K562 (cell line): ENCODE data around the gene RAG2. TPM values are rescaled to one million over a fixed set of nuclear protein-coding genes. Genes with fewer than 3 reads are reported as not detected.
A peak's percentile ranks its signal among the peaks of the same experiment; 100 is the strongest.

ENCODE experiments used
- ATAC-seq: fragments of 200-7000 bp; cut with Tn5 transposase; 3 replicates; pipeline ENCODE4 v1.9.1; 2020; ENCODE audit warnings: moderate library complexity
- BruUV-seq: library from RNA; stranded (reverse); fragments of 400-500 nt; replicated peaks from 2 replicates; lab custom pipeline; 2021; lab: Mats Ljungman, UMichigan
- CTCF ChIA-PET: fragments of 300-600 bp; formaldehyde crosslinking; extraction: SDS; loops from one replicate; lab custom pipeline; 2021; ENCODE audit warnings: low intra/inter-chr PET ratio; lab: Yijun Ruan, JAX
- POLR2A ChIA-PET: fragments of 300-600, 350-650 bp; sonication (Branson Sonifier 250); formaldehyde crosslinking; extraction: SDS; loops from one replicate; lab custom pipeline; 2021; ENCODE audit warnings: antibody characterized with exemption, inconsistent platforms; lab: Yijun Ruan, JAX
- DNase-seq, 4 experiments: peaks; one replicate each; pipeline versions ENCODE4 v3.0.0 to v3.0.0-alpha.2; 2011 to 2018; ENCODE audit warnings: low spot score in 3 of 4, mixed read lengths in 3 of 4; ENCODE audit errors: extremely low read depth in 1 of 4
- FAIRE-seq: peaks from 2 replicates; lab custom pipeline; 2011; peaks lifted over from hg19 to GRCh38; lab: Jason Lieb, UNC
- H2AFZ ChIP-seq: 2 replicates; pipeline ENCODE4 v1.6.0; 2011; ENCODE audit warnings: low read depth, low read length, control low read depth, inconsistent platforms
- H3K27ac ChIP-seq: fragments of 200-600 bp; 3 replicates; pipeline ENCODE4 v1.8.0; 2011; ENCODE audit warnings: low read depth, mild to moderate bottlenecking, control low read depth, inconsistent platforms, low read length, moderate library complexity, mixed read lengths; ENCODE audit errors: extremely low read depth
- H3K27me3 ChIP-seq, 2 experiments: fragments of 300-600 bp in 1 of 2; 2 replicates in 1 of 2; 3 replicates in 1 of 2; pipeline versions ENCODE4 v1.6.0 to v1.8.0; 2011; ENCODE audit warnings: inconsistent platforms in 2 of 2, low read length in 2 of 2, mild to moderate bottlenecking in 1 of 2, mixed read lengths in 1 of 2, moderate library complexity in 1 of 2; ENCODE audit not compliant: control insufficient read depth in 2 of 2, insufficient read depth in 2 of 2
- H3K36me3 ChIP-seq: fragments of 300-600 bp; 3 replicates; pipeline ENCODE4 v1.8.0; 2011; ENCODE audit warnings: mild to moderate bottlenecking, low read length, inconsistent platforms; ENCODE audit not compliant: control insufficient read depth, insufficient read depth
- H3K4me1 ChIP-seq, 2 experiments: fragments of 200-600 bp in 1 of 2; replicated peaks in 1 of 2; 2 replicates in 1 of 2; 3 replicates in 1 of 2; pipeline versions ENCODE4 v1.5.1 to v1.8.0; 2011; ENCODE audit warnings: inconsistent platforms in 2 of 2, low read length in 2 of 2, mild to moderate bottlenecking in 1 of 2, mixed read lengths in 1 of 2, moderate library complexity in 1 of 2; ENCODE audit not compliant: control insufficient read depth in 2 of 2, insufficient read depth in 2 of 2
- H3K4me2 ChIP-seq: 2 replicates; pipeline ENCODE4 v1.6.1; 2011; ENCODE audit warnings: low read length, control low read depth, inconsistent platforms, mixed read lengths; ENCODE audit not compliant: insufficient read depth
- H3K4me3 ChIP-seq: fragments of 200-600 bp; sonication (generic), shearing (Covaris generic); 2 replicates; pipeline ENCODE4 v1.5.1; 2016; ENCODE audit warnings: control low read depth, inconsistent platforms
- H3K79me2 ChIP-seq: fragments of 200-600 bp; 3 replicates; pipeline ENCODE4 v1.8.0; 2011; ENCODE audit warnings: low read length, inconsistent platforms; ENCODE audit not compliant: control insufficient read depth, insufficient read depth
- H3K9ac ChIP-seq, 2 experiments: 2 replicates each; pipeline versions ENCODE4 v1.6.0 to v1.6.1; 2011; ENCODE audit warnings: low read depth in 2 of 2, low read length in 2 of 2, control low read depth in 1 of 2, inconsistent platforms in 1 of 2, mild to moderate bottlenecking in 1 of 2, mixed read lengths in 1 of 2; ENCODE audit not compliant: insufficient read depth in 1 of 2
- H3K9me1 ChIP-seq: one replicate; pipeline ENCODE4 v1.6.0; 2011; ENCODE audit warnings: inconsistent platforms, mild to moderate bottlenecking, low read length, moderate library complexity; ENCODE audit not compliant: control insufficient read depth, insufficient read depth
- H3K9me3 ChIP-seq: replicated peaks from 2 replicates; pipeline ENCODE4 v1.5.1; 2011; ENCODE audit warnings: low read depth, low read length, inconsistent platforms; ENCODE audit not compliant: control insufficient read depth, insufficient read depth
- H4K20me1 ChIP-seq: replicated peaks from 2 replicates; pipeline ENCODE4 v1.6.1; 2011; ENCODE audit warnings: low read length, inconsistent platforms, mixed read lengths; ENCODE audit not compliant: control insufficient read depth, insufficient read depth
- ATF1 ChIP-seq, 2 experiments: fragments of 450-650 bp in 1 of 2; IDR thresholded peaks; 2 replicates each; pipeline ENCODE4 v1.6.1; 2016; ENCODE audit warnings: missing compliant biosample characterization in 1 of 2, missing genetic modification characterization in 1 of 2
- ESRRB ChIP-seq: fragments of 250-450 bp; sonication (Bioruptor Pico); IDR thresholded peaks from 2 replicates; pipeline ENCODE4 v1.5.0; 2020; ENCODE audit warnings: mild to moderate bottlenecking, moderate library complexity, borderline replicate concordance
- HDAC8 ChIP-seq: fragments of 450-650 bp; IDR thresholded peaks from 2 replicates; pipeline ENCODE4 v1.6.1; 2016; ENCODE audit warnings: mild to moderate bottlenecking, missing genetic modification characterization, moderate library complexity, missing compliant biosample characterization
- IRF2 ChIP-seq: sonication (generic); formaldehyde crosslinking; IDR thresholded peaks from 2 replicates; pipeline ENCODE4 v1.8.1; 2022; ENCODE audit warnings: mild to moderate bottlenecking, missing genetic modification reagents
- IRF9 ChIP-seq: fragments of 450-650 bp; IDR thresholded peaks from 2 replicates; pipeline ENCODE4 v1.6.1; 2016; ENCODE audit warnings: missing biosample characterization, missing genetic modification characterization
- MEF2D ChIP-seq: conservative IDR thresholded peaks from 2 replicates; pipeline ENCODE4 v1.6.1; 2016; ENCODE audit warnings: low read depth, missing genetic modification characterization, missing compliant biosample characterization
- PATZ1 ChIP-seq: fragments of 250-450 bp; sonication (Bioruptor Pico); IDR thresholded peaks from 2 replicates; pipeline ENCODE4 v1.5.0; 2020; ENCODE audit warnings: mild to moderate bottlenecking, borderline replicate concordance
- ZNF644 ChIP-seq: fragments of 200-800 bp; sonication (Bioruptor generic); IDR thresholded peaks from 2 replicates; pipeline ENCODE4 v1.6.1; 2016; ENCODE audit warnings: low read depth, missing genetic modification characterization, missing compliant biosample characterization
- WGBS: fragments of 100-300 bp; shearing (Covaris generic); methylation state at CpG from one replicate; pipeline ENCODE4 v1.1.6; 2016; ENCODE audit warnings: low coverage, mixed read lengths; ENCODE audit not compliant: insufficient coverage; ENCODE audit errors: missing lambda C conversion rate; 5-methylcytosine and 5-hydroxymethylcytosine counted together
- in situ Hi-C: fragments of 300-500 bp; cut with MboI; formaldehyde crosslinking; loops from 4 replicates; pipeline ENCODE4 v1.15.0; 2018; ENCODE audit warnings: inconsistent platforms, mixed read lengths
- intact Hi-C: fragments of 100-400 bp; cut with micrococcal nuclease; formaldehyde crosslinking; loops from 2 replicates; pipeline ENCODE4 v1.14.2; 2022
- polyA plus RNA-seq, 8 experiments: library from polyadenylated mRNA; depleted of rRNA in 4 of 8; stranded (reverse) in 5 of 8; unstranded in 3 of 8; fragments of >200 nt; fragmentation: Nextera tagmentation in 2 of 8; fragmentation: Illumina TruSeq in 1 of 8; extraction: Ambion mirVana in 2 of 8; extraction: Trizol in 1 of 8; gene quantifications; 2 replicates each; pipeline versions ENCODE4 v1.2.1 to v1.2.3, GENCODE V29; 2011 to 2014; ENCODE audit warnings: inconsistent platforms in 1 of 8, missing spikeins in 1 of 8
- total RNA-seq, 7 experiments: library from RNA; depleted of rRNA in 6 of 7; stranded (reverse); fragments of >200 nt in 6 of 7; fragmentation: Illumina TruSeq in 2 of 7; extraction: Trizol in 2 of 7; gene quantifications; 2 replicates each; pipeline versions ENCODE4 v1.2.1 to v1.2.3, GENCODE V29; 2011 to 2021; ENCODE audit warnings: low replicate concordance in 1 of 7

Gene RAG2
- total and polyA plus RNA-seq, 9 of the 15 experiments (the other 6 are each of a cell fraction or from before 2014, with no cell fraction given) = 0.06 to 2.7 (median 0.26) TPM; not detected in 3

- H3K79me2 ChIP-seq = no peaks in the 10 kb centered on the region
- H3K9me3 ChIP-seq = no peaks in the 10 kb centered on the region
- in situ Hi-C loops (no loop called here), intact Hi-C loops (no loop called here)
- ATAC-seq (no peak), DNase-seq (peak in 1 of 4 experiments; percentile 5), FAIRE-seq (no peak)
- BruUV-seq = no TSS peak
- no peak overlapping the region for H2AFZ ChIP-seq
- POLR2A ChIA-PET = interaction anchor here (1.7 kb wide), 1 partner anchor 11 kb away, joined by 5 read pairs; no protein-coding TSS in a partner anchor
- no peak overlapping the region for H3K4me3 ChIP-seq
- H3K27ac ChIP-seq = no peak overlapping the region
- H3K36me3 ChIP-seq = no peaks in the 10 kb centered on the region
- no peak overlapping the region for H3K4me2 ChIP-seq
- peaks cover 0 to 17% of the 10 kb centered on the region in 2 experiments; a peak in 2 of 5 replicates for H3K4me1 ChIP-seq
- H3K9me1 ChIP-seq = no peaks in the 10 kb centered on the region
- no peak for TF ChIP-seq MEF2D
- no peak for TF ChIP-seq IRF9 (tag)
- no peak for TF ChIP-seq PATZ1 (CRISPR knock-in tag)
- no peak for TF ChIP-seq ZNF644
- no peak for TF ChIP-seq ESRRB (CRISPR knock-in tag)
- TF ChIP-seq IRF2 (CRISPR knock-in tag) = no peak
- no peak for TF ChIP-seq ATF1 (CRISPR knock-in tag; IDR thresholded peaks at IDR 0.05)
- no peak for TF ChIP-seq ATF1 (tag; IDR thresholded peaks at IDR 0.05)
- TF ChIP-seq HDAC8 = no peak
- TF ChIP-seq, all 486 proteins: peak for 0
- no peaks in the 10 kb centered on the region for H3K27me3 ChIP-seq
- WGBS = 3% methylated on average over 5 of the region's 5 CpGs
- no peaks in the 10 kb centered on the region for H4K20me1 ChIP-seq
- no peak overlapping the region for H3K9ac ChIP-seq
- CTCF ChIA-PET = no interaction called here
These were observed 21.5 kb upstream of the RAG2 start for GRCh38 chr11:36619502-36619901.
